Measurements from ENCODE around the gene MEF2D.

- TF ChIP-seq CTCF (IDR thresholded peaks at IDR 0.05) = no peak
- TF ChIP-seq EZH2 (IDR thresholded peaks at IDR 0.05; ENCODE audit: borderline replicate concordance, insufficient read depth, low read depth, low read length, poor library complexity, severe bottlenecking) = no peak
These were observed 46.9 kb upstream of the MEF2D start for GRCh38 chr1:156547434-156547833.
